ENCODE results near the gene EFHD2. TPM values are rescaled to one million over a fixed set of nuclear protein-coding genes. Genes with fewer than 3 reads are reported as not detected.

The EFHD2 gene
- total RNA-seq, 1 donor from 2014 or later: 26.0 TPM

DNA sequence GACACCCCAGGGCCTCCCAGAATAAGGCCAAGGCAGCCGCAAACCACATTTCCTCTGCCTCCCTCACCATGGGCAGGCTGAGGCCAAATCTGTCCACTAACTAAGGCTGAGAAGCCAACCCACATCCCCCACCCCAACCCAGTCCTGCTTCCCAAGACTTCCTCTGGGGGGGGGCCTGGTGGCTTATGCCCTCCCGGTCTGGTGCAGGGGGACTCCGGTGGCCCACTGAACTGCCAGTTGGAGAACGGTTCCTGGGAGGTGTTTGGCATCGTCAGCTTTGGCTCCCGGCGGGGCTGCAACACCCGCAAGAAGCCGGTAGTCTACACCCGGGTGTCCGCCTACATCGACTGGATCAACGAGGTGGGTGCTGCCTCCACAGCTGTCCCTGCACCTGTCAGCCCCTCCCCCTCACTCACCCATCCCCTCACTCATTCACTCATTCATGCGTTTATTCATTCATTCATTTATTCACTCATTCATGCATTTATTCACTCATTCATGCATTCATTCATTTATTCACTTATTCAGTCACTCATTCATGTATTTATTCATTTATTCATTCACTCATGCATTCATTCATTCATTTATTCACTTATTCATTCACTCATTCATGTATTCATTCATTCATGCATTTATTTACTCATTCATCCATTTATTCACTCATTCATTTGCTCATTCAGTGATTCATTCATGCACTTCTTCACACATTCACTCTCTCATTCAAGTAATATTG is 35.9 kb downstream of the EFHD2 start:
- FAIRE-seq (no peak), DNase-seq (ENCODE audit: low read depth) (no peak)
- no peak for TF ChIP-seq EZH2 (IDR thresholded peaks at IDR 0.05; ENCODE audit: insufficient read depth, low read length)
- TF ChIP-seq, protein P1, sequence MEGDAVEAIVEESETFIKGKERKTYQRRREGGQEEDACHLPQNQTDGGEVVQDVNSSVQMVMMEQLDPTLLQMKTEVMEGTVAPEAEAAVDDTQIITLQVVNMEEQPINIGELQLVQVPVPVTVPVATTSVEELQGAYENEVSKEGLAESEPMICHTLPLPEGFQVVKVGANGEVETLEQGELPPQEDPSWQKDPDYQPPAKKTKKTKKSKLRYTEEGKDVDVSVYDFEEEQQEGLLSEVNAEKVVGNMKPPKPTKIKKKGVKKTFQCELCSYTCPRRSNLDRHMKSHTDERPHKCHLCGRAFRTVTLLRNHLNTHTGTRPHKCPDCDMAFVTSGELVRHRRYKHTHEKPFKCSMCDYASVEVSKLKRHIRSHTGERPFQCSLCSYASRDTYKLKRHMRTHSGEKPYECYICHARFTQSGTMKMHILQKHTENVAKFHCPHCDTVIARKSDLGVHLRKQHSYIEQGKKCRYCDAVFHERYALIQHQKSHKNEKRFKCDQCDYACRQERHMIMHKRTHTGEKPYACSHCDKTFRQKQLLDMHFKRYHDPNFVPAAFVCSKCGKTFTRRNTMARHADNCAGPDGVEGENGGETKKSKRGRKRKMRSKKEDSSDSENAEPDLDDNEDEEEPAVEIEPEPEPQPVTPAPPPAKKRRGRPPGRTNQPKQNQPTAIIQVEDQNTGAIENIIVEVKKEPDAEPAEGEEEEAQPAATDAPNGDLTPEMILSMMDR (IDR thresholded peaks at IDR 0.05; ENCODE audit: insufficient read depth, low read depth, low read length): no peak
- H2AFZ ChIP-seq (ENCODE audit: low read depth, low read length): no peak overlapping the region
- Mint-ChIP-seq H3K9me3 (ENCODE audit: unreplicated experiment) (no peaks in the 10 kb centered on the region), H3K36me3 (ENCODE audit: low read depth, unreplicated experiment) (no peaks in the 10 kb centered on the region), H3K4me1 (ENCODE audit: low read depth, unreplicated experiment) (no peaks in the 10 kb centered on the region), H3K27me3 (ENCODE audit: low read depth, unreplicated experiment) (peaks cover 27% of the 10 kb centered on the region), H3K4me3 (ENCODE audit: unreplicated experiment) (no peak overlapping the region), H3K27ac (ENCODE audit: unreplicated experiment) (no peak overlapping the region)
- no peaks in the 10 kb centered on the region for H3K9me3 ChIP-seq (ENCODE audit: insufficient read depth, low read depth, low read length)
- peaks cover 4% of the 10 kb centered on the region for H3K27me3 ChIP-seq (ENCODE audit: insufficient read depth, low read length)
- no peak overlapping the region for H3K27ac ChIP-seq (ENCODE audit: low read depth, low read length)
- no peak overlapping the region for H3K4me2 ChIP-seq (ENCODE audit: low read length)
- H3K36me3 ChIP-seq (ENCODE audit: insufficient read depth, low read length): no peaks in the 10 kb centered on the region
- no peaks in the 10 kb centered on the region for H3K79me2 ChIP-seq (ENCODE audit: insufficient read depth, low read length)
- H3K4me1 ChIP-seq (ENCODE audit: insufficient read depth, low read length): no peaks in the 10 kb centered on the region
- H4K20me1 ChIP-seq (ENCODE audit: insufficient read depth, low read length): no peaks in the 10 kb centered on the region
- H3K4me3 ChIP-seq (ENCODE audit: insufficient read depth, low read depth, low read length): no peak overlapping the region
- H3K9ac ChIP-seq (ENCODE audit: low read length): no peak overlapping the region

DNA sequence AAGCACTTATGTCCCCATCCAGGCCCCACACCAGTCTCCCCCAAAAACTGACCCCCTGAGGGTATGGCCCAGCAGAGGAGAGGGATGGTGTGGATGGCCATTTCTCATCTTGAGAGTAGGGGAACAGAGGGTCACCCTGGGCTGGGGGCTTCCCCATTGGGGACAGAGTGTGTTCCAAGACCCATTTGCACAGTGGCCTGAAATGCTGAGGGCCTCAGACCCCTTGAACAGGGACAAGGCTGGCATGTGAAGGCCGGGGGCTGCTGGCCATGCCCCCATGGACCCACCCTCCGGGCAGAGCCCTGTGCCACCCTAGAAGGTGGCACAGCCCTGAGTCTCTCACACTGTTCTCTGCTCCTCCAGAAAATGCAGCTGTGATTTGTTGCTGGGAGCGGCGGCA is 36.5 kb downstream of the EFHD2 start:
- H3K9me3 ChIP-seq (ENCODE audit: insufficient read depth, low read depth, low read length): no peaks in the 10 kb centered on the region
- H3K4me1 ChIP-seq (ENCODE audit: insufficient read depth, low read length): no peaks in the 10 kb centered on the region
- H3K27ac Mint-ChIP-seq (ENCODE audit: unreplicated experiment): no peak overlapping the region
- no peaks in the 10 kb centered on the region for H3K79me2 ChIP-seq (ENCODE audit: insufficient read depth, low read length)
- TF ChIP-seq EZH2 (IDR thresholded peaks at IDR 0.05; ENCODE audit: insufficient read depth, low read length): no peak
- TF ChIP-seq, protein P1 (IDR thresholded peaks at IDR 0.05; ENCODE audit: insufficient read depth, low read depth, low read length): no peak
- H3K4me1 Mint-ChIP-seq (ENCODE audit: low read depth, unreplicated experiment): no peaks in the 10 kb centered on the region
- H2AFZ ChIP-seq (ENCODE audit: low read depth, low read length): no peak overlapping the region
- peaks cover 26% of the 10 kb centered on the region for H3K27me3 Mint-ChIP-seq (ENCODE audit: low read depth, unreplicated experiment)
- H3K9me3 Mint-ChIP-seq (ENCODE audit: unreplicated experiment): peaks cover 5% of the 10 kb centered on the region
- no peak overlapping the region for H3K27ac ChIP-seq (ENCODE audit: low read depth, low read length)
- H3K36me3 Mint-ChIP-seq (ENCODE audit: low read depth, unreplicated experiment): no peaks in the 10 kb centered on the region
- H4K20me1 ChIP-seq (ENCODE audit: insufficient read depth, low read length): no peaks in the 10 kb centered on the region
- no peak overlapping the region for H3K4me2 ChIP-seq (ENCODE audit: low read length)
- FAIRE-seq (no peak), DNase-seq (ENCODE audit: low read depth) (no peak)
- no peaks in the 10 kb centered on the region for H3K36me3 ChIP-seq (ENCODE audit: insufficient read depth, low read length)
- H3K27me3 ChIP-seq (ENCODE audit: insufficient read depth, low read length): peaks cover 4% of the 10 kb centered on the region
- no peak overlapping the region for H3K9ac ChIP-seq (ENCODE audit: low read length)
- H3K4me3 ChIP-seq (ENCODE audit: insufficient read depth, low read depth, low read length): no peak overlapping the region
- H3K4me3 Mint-ChIP-seq (ENCODE audit: unreplicated experiment): no peak overlapping the region

DNA sequence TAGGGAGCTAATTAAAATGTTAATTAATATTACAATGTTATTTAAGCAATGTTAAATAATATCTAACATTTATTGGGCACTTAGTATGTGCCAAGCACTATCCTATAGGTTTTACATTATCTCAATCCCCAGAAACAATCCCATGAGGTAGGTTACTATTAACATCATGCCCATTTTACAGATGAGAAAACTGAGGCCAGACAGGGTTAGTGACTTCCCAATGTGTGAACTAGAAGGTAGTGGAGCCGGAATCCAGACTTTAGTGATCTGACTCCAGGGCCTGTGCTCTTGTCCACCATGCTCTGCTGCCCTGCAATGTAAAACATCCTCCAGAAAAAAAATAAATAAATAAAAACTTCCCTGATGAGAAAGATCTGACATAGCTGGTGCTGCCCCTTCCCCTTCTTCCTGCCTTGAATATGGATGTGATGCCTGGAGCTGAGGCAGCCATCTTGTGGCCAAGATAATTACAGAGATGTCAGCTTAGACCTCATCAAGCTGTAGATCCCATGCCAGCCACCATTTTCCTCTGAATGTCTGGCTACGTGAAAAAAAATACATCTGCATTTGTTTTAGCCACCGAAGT is 39.3 kb downstream of the EFHD2 start:
- Histone ChIP-seq H3K36me3 (ENCODE audit: insufficient read depth, low read length) (no peaks in the 10 kb centered on the region), H2AFZ (ENCODE audit: low read depth, low read length) (no peak overlapping the region), H3K4me1 (ENCODE audit: insufficient read depth, low read length) (peaks cover 4% of the 10 kb centered on the region), H3K79me2 (ENCODE audit: insufficient read depth, low read length) (no peaks in the 10 kb centered on the region), H3K4me2 (ENCODE audit: low read length) (no peak overlapping the region), H3K9me3 (ENCODE audit: insufficient read depth, low read depth, low read length) (no peaks in the 10 kb centered on the region), H3K9ac (ENCODE audit: low read length) (no peak overlapping the region), H3K27me3 (ENCODE audit: insufficient read depth, low read length) (peaks cover 4% of the 10 kb centered on the region), H4K20me1 (ENCODE audit: insufficient read depth, low read length) (no peaks in the 10 kb centered on the region), H3K4me3 (ENCODE audit: insufficient read depth, low read depth, low read length) (no peak overlapping the region), H3K27ac (ENCODE audit: low read depth, low read length) (no peak overlapping the region)
- no peak overlapping the region for H3K27ac Mint-ChIP-seq (ENCODE audit: unreplicated experiment)
- H3K4me1 Mint-ChIP-seq (ENCODE audit: low read depth, unreplicated experiment): peaks cover 2% of the 10 kb centered on the region
- FAIRE-seq: no peak
- H3K9me3 Mint-ChIP-seq (ENCODE audit: unreplicated experiment): peaks cover 6% of the 10 kb centered on the region
- TF ChIP-seq, protein P1 (IDR thresholded peaks at IDR 0.05; ENCODE audit: insufficient read depth, low read depth, low read length): no peak
- no peak for TF ChIP-seq EZH2 (IDR thresholded peaks at IDR 0.05; ENCODE audit: insufficient read depth, low read length)
- H3K36me3 Mint-ChIP-seq (ENCODE audit: low read depth, unreplicated experiment): no peaks in the 10 kb centered on the region
- no peak overlapping the region for H3K4me3 Mint-ChIP-seq (ENCODE audit: unreplicated experiment)
- no peak for DNase-seq (ENCODE audit: low read depth)
- peaks cover 19% of the 10 kb centered on the region for H3K27me3 Mint-ChIP-seq (ENCODE audit: low read depth, unreplicated experiment)
